HG02938 (cell line): ENCODE data around the gene USP40.
A peak's percentile ranks its signal among the peaks of the same experiment; 100 is the strongest.

Source experiments
- ATAC-seq: cut with Tn5 transposase; IDR thresholded peaks from one replicate; pipeline ENCODE4 v1.9.1; 2021; ENCODE audit warnings: mild to moderate bottlenecking, moderate library complexity; ENCODE audit not compliant: unreplicated experiment

USP40 gene

GRCh38 chr2:233556881-233557736 is 9.5 kb downstream of the USP40 start:
- ATAC-seq, result no peak

- ATAC-seq, result no peak
Observed at GRCh38 chr2:233553366-233553765, 13.2 kb downstream of the USP40 start.

- ATAC-seq, result no peak
Observed at GRCh38 chr2:233551491-233551890, 15.1 kb downstream of the USP40 start.

- no peak for ATAC-seq
Observed at GRCh38 chr2:233546774-233547173, 19.8 kb downstream of the USP40 start.

GRCh38 chr2:233546101-233546500 is 20.5 kb downstream of the USP40 start:
- ATAC-seq, result no peak

- ATAC-seq, result no peak
Observed at GRCh38 chr2:233544200-233544610, 22.4 kb downstream of the USP40 start.

- no peak for ATAC-seq
Observed at GRCh38 chr2:233542507-233542906, 24.1 kb downstream of the USP40 start.

- no peak for ATAC-seq
Observed at GRCh38 chr2:233538741-233539140, 27.8 kb downstream of the USP40 start.

GRCh38 chr2:233535271-233535670 is 31.3 kb downstream of the USP40 start:
- no peak for ATAC-seq

- no peak for ATAC-seq
Observed at GRCh38 chr2:233532971-233533370, 33.6 kb downstream of the USP40 start.

GRCh38 chr2:233531955-233532354 is 34.6 kb downstream of the USP40 start:
- ATAC-seq, result no peak

- no peak for ATAC-seq
Observed at GRCh38 chr2:233530381-233530780, 36.2 kb downstream of the USP40 start.

GRCh38 chr2:233528182-233528581 is 38.4 kb downstream of the USP40 start:
- ATAC-seq, result no peak

- no peak for ATAC-seq
Observed at GRCh38 chr2:233525791-233526190, 40.8 kb downstream of the USP40 start.

GRCh38 chr2:233519787-233520611 is 46.6 kb downstream of the USP40 start:
- peak; percentile 98 for ATAC-seq

GRCh38 chr2:233513953-233514655 is 52.5 kb downstream of the USP40 start:
- no peak for ATAC-seq

- ATAC-seq, result peak; percentile 38
Observed at GRCh38 chr2:233503947-233504637, 62.5 kb downstream of the USP40 start.

- ATAC-seq, result no peak
Observed at GRCh38 chr2:233503481-233503880, 63.1 kb downstream of the USP40 start.

GRCh38 chr2:233501198-233502076 is 65.1 kb downstream of the USP40 start:
- ATAC-seq, result peak; percentile 65

- no peak for ATAC-seq
Observed at GRCh38 chr2:233499928-233500327, 66.7 kb downstream of the USP40 start.
